Karpas-422 (cell line): ENCODE results near the gene LCE3D. TPM values are rescaled to one million over a fixed set of nuclear protein-coding genes. Genes with fewer than 3 reads are reported as not detected.
"Not testable (repeated sequence)": the region's sequence is repeated elsewhere in the genome, so short reads cannot be mapped to it uniquely, and the experiment has no call there.

ENCODE experiments used
- DNase-seq: peaks from one replicate; pipeline ENCODE4 v3.0.0-alpha.2; 2015
- H2AFZ ChIP-seq: fragments of 200-600 bp; sonication (generic); 2 replicates; pipeline ENCODE4 v1.6.1; 2014; ENCODE audit warnings: antibody characterized with exemption, low read length, mixed read lengths
- H3K27ac ChIP-seq: fragments of 200-600 bp; sonication (generic); 2 replicates; pipeline ENCODE4 v1.5.1; 2014; ENCODE audit warnings: mild to moderate bottlenecking, low read length, moderate library complexity
- H3K27me3 ChIP-seq: fragments of 200-600 bp; sonication (generic); 2 replicates; pipeline ENCODE4 v1.6.1; 2014; ENCODE audit warnings: low read length, mixed read lengths
- H3K36me3 ChIP-seq: fragments of 200-600 bp; sonication (generic); 2 replicates; pipeline ENCODE4 v1.6.1; 2014; ENCODE audit warnings: low read length, mixed read lengths; ENCODE audit not compliant: insufficient read depth
- H3K4me1 ChIP-seq: fragments of 200-600 bp; sonication (generic); 2 replicates; pipeline ENCODE4 v1.6.1; 2014; ENCODE audit warnings: mild to moderate bottlenecking, low read length, mixed read lengths
- H3K4me2 ChIP-seq: fragments of 200-600 bp; sonication (generic); 2 replicates; pipeline ENCODE4 v1.6.1; 2014; ENCODE audit warnings: low read length, low read depth, mild to moderate bottlenecking; ENCODE audit not compliant: poor library complexity, severe bottlenecking
- H3K4me3 ChIP-seq: fragments of 200-600 bp; sonication (generic); 2 replicates; pipeline ENCODE4 v1.5.1; 2014; ENCODE audit warnings: mild to moderate bottlenecking, antibody characterized with exemption, low read length, mixed read lengths
- H3K79me2 ChIP-seq: fragments of 200-600 bp; sonication (generic); 2 replicates; pipeline ENCODE4 v1.6.1; 2014; ENCODE audit warnings: mild to moderate bottlenecking, low read length, mixed read lengths
- H3K9ac ChIP-seq: fragments of 200-600 bp; sonication (generic); 2 replicates; pipeline ENCODE4 v1.6.0; 2014; ENCODE audit warnings: low read length
- H3K9me2 ChIP-seq: fragments of 200-600 bp; sonication (generic), shearing (Covaris generic); replicated peaks from 2 replicates; pipeline ENCODE4 v1.6.0; 2014; ENCODE audit warnings: mild to moderate bottlenecking, low read length, moderate library complexity; ENCODE audit not compliant: insufficient read depth
- H3K9me3 ChIP-seq: fragments of 300-700, 200-600 bp; sonication (generic); 2 replicates; pipeline ENCODE4 v1.6.1; 2014; ENCODE audit warnings: low read length, mixed read lengths
- H4K20me1 ChIP-seq: fragments of 200-600 bp; sonication (generic); 2 replicates; pipeline ENCODE4 v1.6.1; 2014; ENCODE audit warnings: mild to moderate bottlenecking, antibody characterized with exemption, low read length, low read depth; ENCODE audit not compliant: insufficient read depth
- total RNA-seq: library from RNA; depleted of rRNA; stranded (reverse); fragments of >200 nt; shearing (Covaris generic); gene quantifications from 2 replicates; pipeline ENCODE4 v1.2.3, GENCODE V29; 2014; ENCODE audit warnings: low replicate concordance

LCE3D gene
- total RNA-seq, 1 experiment from 2014 or later: not detected

DNA sequence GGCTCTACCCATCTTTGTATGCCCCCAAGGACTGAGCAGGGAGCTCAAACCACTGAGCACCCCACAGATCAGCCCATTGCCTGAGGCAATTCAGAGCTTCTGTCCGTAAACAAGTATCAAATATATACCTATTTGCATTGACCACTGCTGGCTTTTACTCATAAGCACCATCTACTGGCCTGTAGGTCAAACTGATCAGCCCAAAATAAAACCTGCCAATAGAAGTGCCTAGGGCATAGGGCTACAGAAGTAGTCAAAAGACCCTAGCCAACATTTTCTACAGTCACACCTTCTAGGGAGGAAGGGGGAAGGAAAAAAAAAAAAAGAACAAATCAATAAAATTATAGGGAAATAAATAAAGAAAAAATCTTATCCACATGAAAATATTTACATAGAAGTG is 5.3 kb upstream of the LCE3D start:
- H3K9ac ChIP-seq: no peak overlapping the region
- H3K27me3 ChIP-seq: no peaks in the 10 kb centered on the region
- H3K4me3 ChIP-seq: no peak overlapping the region
- no peaks in the 10 kb centered on the region for H4K20me1 ChIP-seq
- H3K9me3 ChIP-seq: no peaks in the 10 kb centered on the region
- no peaks in the 10 kb centered on the region for H3K4me1 ChIP-seq
- no peaks in the 10 kb centered on the region for H3K36me3 ChIP-seq
- no peaks in the 10 kb centered on the region for H3K79me2 ChIP-seq
- H3K27ac ChIP-seq: no peak overlapping the region
- DNase-seq: no peak
- H2AFZ ChIP-seq: no peak overlapping the region
- no peaks in the 10 kb centered on the region for H3K9me2 ChIP-seq
- no peak overlapping the region for H3K4me2 ChIP-seq

DNA sequence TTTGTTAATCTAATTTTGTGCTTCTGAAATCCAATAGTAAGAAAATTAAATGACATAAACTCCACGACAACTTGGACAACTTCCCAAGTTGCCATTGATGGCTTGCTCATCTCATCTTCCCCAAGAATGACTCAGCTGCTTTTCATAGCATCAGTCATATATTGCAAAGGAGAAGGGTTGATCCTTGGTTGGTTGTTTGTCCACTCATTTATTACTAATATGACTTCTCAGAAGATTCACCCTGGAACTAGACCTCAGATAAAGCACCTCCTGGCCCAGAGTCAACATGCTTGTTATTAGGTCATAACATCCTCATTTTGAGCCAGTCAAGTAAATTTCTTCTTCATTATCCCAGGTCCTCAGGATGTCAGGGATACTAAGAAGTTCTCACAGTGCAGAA is 2.3 kb upstream of the LCE3D start:
- Histone ChIP-seq H3K79me2 (no peaks in the 10 kb centered on the region), H3K4me1 (no peaks in the 10 kb centered on the region), H3K4me3 (no peak overlapping the region), H3K27ac (no peak overlapping the region), H3K9ac (no peak overlapping the region), H3K27me3 (no peaks in the 10 kb centered on the region), H3K9me3 (no peaks in the 10 kb centered on the region), H4K20me1 (no peaks in the 10 kb centered on the region), H3K9me2 (no peaks in the 10 kb centered on the region), H3K36me3 (no peaks in the 10 kb centered on the region), H2AFZ (no peak overlapping the region), H3K4me2 (no peak overlapping the region)
- DNase-seq: no peak

DNA sequence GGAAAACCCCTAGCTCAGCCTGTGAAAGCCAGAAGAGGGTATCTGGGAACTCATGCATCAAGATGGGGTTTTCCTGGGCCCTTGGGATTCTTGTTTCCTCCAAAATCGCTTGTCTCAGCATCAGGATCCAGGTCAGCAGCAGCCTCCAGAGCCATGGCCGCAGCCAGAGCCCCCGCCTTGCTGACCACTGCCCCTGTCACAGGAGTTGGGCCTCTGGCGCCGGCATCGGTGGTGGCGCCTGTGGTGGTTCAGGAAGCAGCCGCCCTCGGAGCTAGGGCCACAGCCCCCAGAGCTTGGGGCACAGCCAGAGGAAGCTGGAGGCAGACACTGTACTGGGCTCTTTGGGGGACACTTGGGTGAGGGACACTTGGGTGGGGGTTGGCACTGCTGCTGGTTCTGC is 790 bp downstream of the LCE3D start:
- H4K20me1 ChIP-seq, H3K27me3 ChIP-seq, H3K27ac ChIP-seq, H3K9me2 ChIP-seq, H3K4me3 ChIP-seq, DNase-seq, H3K79me2 ChIP-seq, H3K36me3 ChIP-seq, H3K9ac ChIP-seq, H2AFZ ChIP-seq, H3K4me1 ChIP-seq, H3K4me2 ChIP-seq, H3K9me3 ChIP-seq: not testable (repeated sequence)

DNA sequence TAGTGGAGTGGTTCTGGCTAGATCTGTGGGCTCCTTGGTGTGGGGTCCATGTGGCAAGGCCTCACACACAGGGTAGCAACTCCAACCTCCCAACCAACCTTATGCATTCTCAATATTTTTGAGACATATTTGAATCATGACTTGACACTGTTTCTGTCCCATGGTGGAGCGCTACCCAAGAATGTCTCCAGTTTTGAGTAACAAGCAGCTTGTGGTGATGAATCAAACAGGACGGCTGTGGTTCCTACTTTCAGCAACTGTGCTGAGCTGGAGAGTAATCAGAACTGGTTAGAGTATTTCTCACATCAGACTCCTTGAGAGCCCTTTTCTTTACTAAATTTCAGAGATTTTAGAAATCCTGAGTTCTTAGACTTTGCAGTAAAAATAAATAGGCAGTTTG is 3.1 kb downstream of the LCE3D start:
- H3K4me3 ChIP-seq: no peak overlapping the region
- H3K9me3 ChIP-seq: no peaks in the 10 kb centered on the region
- no peaks in the 10 kb centered on the region for H3K27me3 ChIP-seq
- no peaks in the 10 kb centered on the region for H3K36me3 ChIP-seq
- no peaks in the 10 kb centered on the region for H3K9me2 ChIP-seq
- no peak overlapping the region for H3K27ac ChIP-seq
- no peak overlapping the region for H3K4me2 ChIP-seq
- H3K4me1 ChIP-seq: no peaks in the 10 kb centered on the region
- DNase-seq: no peak
- no peak overlapping the region for H3K9ac ChIP-seq
- no peaks in the 10 kb centered on the region for H3K79me2 ChIP-seq
- H2AFZ ChIP-seq: no peak overlapping the region
- no peaks in the 10 kb centered on the region for H4K20me1 ChIP-seq

DNA sequence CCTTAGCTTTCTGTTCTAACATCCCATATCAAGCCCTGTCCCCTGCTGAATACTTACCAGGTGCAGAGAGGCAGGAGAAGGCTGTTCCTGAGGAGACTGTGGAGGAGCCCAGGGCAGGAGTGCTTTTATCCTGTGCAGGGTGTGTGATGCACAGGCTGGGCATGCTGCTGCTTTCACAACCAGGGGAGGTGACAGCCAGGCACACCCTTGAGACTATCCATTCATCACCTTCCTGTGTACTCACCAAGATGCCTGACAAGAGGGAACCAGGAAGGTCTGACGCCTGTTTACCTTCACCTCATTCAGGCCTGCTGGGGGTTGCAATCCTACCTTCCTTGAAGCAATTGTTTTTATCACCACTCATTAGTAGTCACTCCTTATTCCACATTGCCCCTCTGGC is 13.6 kb downstream of the LCE3D start, which contains the start of gene LCE3E:
TSS of gene LCE3E (minus strand) at position 100 of the 400 bp plus-strand sequence. CDS start 572 bp downstream, outside the sequence.
- Histone ChIP-seq H3K79me2 (no peaks in the 10 kb centered on the region), H3K9ac (no peak within 1 kb of the TSS), H3K27ac (no peak within 1 kb of the TSS), H3K36me3 (no peaks in the 10 kb centered on the region), H3K9me3 (no peaks in the 10 kb centered on the region), H2AFZ (no peak within 1 kb of the TSS), H4K20me1 (no peaks in the 10 kb centered on the region), H3K4me3 (no peak within 1 kb of the TSS), H3K9me2 (no peaks in the 10 kb centered on the region), H3K4me2 (no peak within 1 kb of the TSS), H3K27me3 (no peaks in the 10 kb centered on the region), H3K4me1 (no peaks in the 10 kb centered on the region)
- DNase-seq: no peak

DNA sequence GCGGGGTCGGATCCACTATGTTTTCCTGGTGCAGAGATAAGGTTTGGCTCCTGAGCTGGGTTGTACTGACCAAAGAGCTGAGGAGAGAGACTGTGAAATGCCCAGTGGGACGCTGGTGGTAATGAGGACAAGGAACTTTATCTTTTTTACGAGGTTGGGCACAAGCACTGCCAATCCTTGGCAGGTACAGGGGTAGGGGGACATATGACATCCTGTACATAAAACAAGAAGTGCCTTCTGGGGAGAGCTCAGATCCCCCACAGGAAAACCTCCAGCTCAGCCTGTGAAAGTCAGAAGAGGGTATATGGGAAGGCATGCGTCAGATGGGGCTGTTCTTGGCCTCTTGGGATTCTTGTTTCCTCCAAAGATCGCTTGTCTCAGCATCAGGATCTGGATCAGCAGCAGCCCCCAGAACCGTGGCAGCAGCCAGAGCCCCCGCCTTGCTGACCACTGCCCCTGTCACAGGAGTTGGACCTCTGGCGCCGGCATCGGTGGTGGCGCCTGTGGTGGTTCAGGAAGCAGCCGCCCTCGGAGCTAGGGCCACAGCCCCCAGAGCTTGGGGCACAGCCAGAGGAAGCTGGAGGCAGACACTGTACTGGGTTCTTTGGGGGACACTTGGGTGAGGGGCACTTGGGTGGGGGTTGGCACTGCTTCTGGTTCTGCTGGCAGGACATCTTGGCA is 14.6 kb downstream of the LCE3D start:
- H3K79me2 ChIP-seq: no peaks in the 10 kb centered on the region

DNA sequence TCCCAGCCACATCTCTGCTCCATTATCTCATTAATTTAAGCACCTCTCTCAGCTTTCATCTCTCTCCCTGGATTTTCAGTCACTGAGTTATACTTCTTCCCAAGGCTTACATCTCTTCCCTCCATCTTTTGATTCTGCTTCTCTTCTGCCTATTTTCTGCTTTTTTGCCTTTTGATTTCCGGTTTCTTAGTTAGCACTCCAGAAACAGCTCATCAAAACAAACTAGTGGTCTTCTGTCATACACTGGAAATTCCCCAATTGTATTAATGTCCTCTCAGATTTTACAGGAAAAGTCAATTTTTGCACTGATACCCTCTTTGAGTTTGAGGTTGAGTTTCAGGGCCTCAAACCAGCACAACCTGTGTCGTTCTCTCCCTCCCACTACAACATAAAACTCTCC is 15.2 kb downstream of the LCE3D start:
- no peaks in the 10 kb centered on the region for H3K36me3 ChIP-seq
- no peaks in the 10 kb centered on the region for H4K20me1 ChIP-seq
- no peaks in the 10 kb centered on the region for H3K27me3 ChIP-seq
- DNase-seq: no peak
- H3K27ac ChIP-seq: no peak overlapping the region
- H3K4me3 ChIP-seq: no peak overlapping the region
- no peaks in the 10 kb centered on the region for H3K9me2 ChIP-seq
- no peak overlapping the region for H3K9ac ChIP-seq
- H3K4me2 ChIP-seq: no peak overlapping the region
- H3K9me3 ChIP-seq: no peaks in the 10 kb centered on the region
- no peak overlapping the region for H2AFZ ChIP-seq
- H3K79me2 ChIP-seq: no peaks in the 10 kb centered on the region
- no peaks in the 10 kb centered on the region for H3K4me1 ChIP-seq

More for the DNA sequence above, 14.6 kb downstream of the LCE3D start:
- Histone ChIP-seq H3K9me2 (no peaks in the 10 kb centered on the region), H3K9me3 (no peaks in the 10 kb centered on the region), H3K36me3 (no peaks in the 10 kb centered on the region), H4K20me1 (no peaks in the 10 kb centered on the region), H3K4me1 (no peaks in the 10 kb centered on the region), H3K4me3 (no peak overlapping the region), H3K27ac (no peak overlapping the region), H3K9ac (no peak overlapping the region), H3K27me3 (no peaks in the 10 kb centered on the region), H2AFZ (no peak overlapping the region), H3K4me2 (no peak overlapping the region)
- DNase-seq: no peak

DNA sequence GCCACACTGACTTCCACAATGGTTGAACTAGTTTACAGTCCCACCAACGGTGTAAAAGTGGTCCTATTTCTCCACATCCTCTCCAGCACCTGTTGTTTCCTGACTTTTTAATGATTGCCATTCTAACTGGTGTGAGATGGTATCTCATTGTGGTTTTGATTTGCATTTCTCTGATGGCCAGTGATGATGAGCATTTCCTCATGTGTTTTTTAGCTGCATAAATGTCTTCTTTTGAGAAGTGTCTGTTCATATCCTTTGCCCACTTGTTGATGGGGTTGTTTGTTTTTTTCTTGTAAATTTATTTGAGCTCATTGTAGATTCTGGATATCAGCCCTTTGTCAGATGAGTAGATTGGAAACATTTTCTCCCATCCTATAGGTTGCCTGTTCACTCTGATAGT is 32.0 kb downstream of the LCE3D start:
- H3K4me1 ChIP-seq, H3K27me3 ChIP-seq, H3K9me3 ChIP-seq, H3K4me2 ChIP-seq, H3K27ac ChIP-seq, H3K36me3 ChIP-seq, H3K79me2 ChIP-seq, H3K9ac ChIP-seq, DNase-seq, H3K9me2 ChIP-seq, H2AFZ ChIP-seq, H3K4me3 ChIP-seq, H4K20me1 ChIP-seq: not testable (repeated sequence)
